LNCaP clone FGC (cell line): ENCODE measurements around the gene LIN28B.

Experiments
- DNase-seq: peaks from one replicate; pipeline ENCODE4 v3.0.0-alpha.2; 2011; ENCODE audit warnings: low read depth
- H3K4me3 ChIP-seq: 2 replicates; pipeline ENCODE4 v1.5.1; 2011; ENCODE audit warnings: mild to moderate bottlenecking, low read depth, low read length, control low read depth
- CTCF ChIP-seq: IDR thresholded peaks from 2 replicates; pipeline ENCODE4 v1.5.1; 2012; ENCODE audit warnings: mild to moderate bottlenecking; ENCODE audit not compliant: control insufficient read depth, insufficient read depth; ENCODE audit errors: extremely low read depth

LIN28B gene

GRCh38 chr6:105109955-105110895 lies 153.3 kb downstream of the LIN28B start:
- no peak for TF ChIP-seq CTCF
- DNase-seq, result no peak
- H3K4me3 ChIP-seq, result no peak overlapping the region

GRCh38 chr6:105111105-105111504 lies 154.2 kb downstream of the LIN28B start:
- no peak for TF ChIP-seq CTCF
- no peak overlapping the region for H3K4me3 ChIP-seq
- no peak for DNase-seq

GRCh38 chr6:105111871-105112270 lies 155.0 kb downstream of the LIN28B start:
- DNase-seq, result no peak
- H3K4me3 ChIP-seq, result no peak overlapping the region
- TF ChIP-seq CTCF, result no peak

- no peak for TF ChIP-seq CTCF
- no peak for DNase-seq
- H3K4me3 ChIP-seq, result no peak overlapping the region
Observed at GRCh38 chr6:105112577-105112976, 155.7 kb downstream of the LIN28B start.

- no peak for TF ChIP-seq CTCF
- no peak overlapping the region for H3K4me3 ChIP-seq
- no peak for DNase-seq
Observed at GRCh38 chr6:105113422-105113821, 156.5 kb downstream of the LIN28B start.

GRCh38 chr6:105116150-105116549 lies 159.2 kb downstream of the LIN28B start:
- no peak overlapping the region for H3K4me3 ChIP-seq
- DNase-seq, result no peak
- no peak for TF ChIP-seq CTCF
